Common myeloid progenitor, CD34-positive (primary cell): Measurements from ENCODE around the gene SRXN1.
A peak's percentile ranks its signal among the peaks of the same experiment; 100 is the strongest.

ENCODE experiments used
- CTCF ChIA-PET: fragments of 350-600 bp; sonication (Branson Sonifier 250); formaldehyde crosslinking; loops from one replicate; lab custom pipeline; 2021; ENCODE audit warnings: antibody characterized with exemption; lab: Charles Lee
- POLR2A ChIA-PET: fragments of 350-600 bp; sonication (Branson Sonifier 250); formaldehyde crosslinking; loops from one replicate; lab custom pipeline; 2021; ENCODE audit warnings: antibody characterized with exemption; lab: Charles Lee
- DNase-seq, 3 donors: peaks; one replicate each; pipeline versions ENCODE4 v3.0.0 to v3.0.0-alpha.2; 2013
- H3K27ac ChIP-seq, 2 experiments: 1 replicate in 1 of 2; 2 replicates in 1 of 2; pipeline ENCODE4 v1.7.0; 2013; ENCODE audit warnings: inconsistent platforms in 2 of 2, low read length in 2 of 2, mild to moderate bottlenecking in 2 of 2, low read depth in 1 of 2, moderate library complexity in 1 of 2; ENCODE audit not compliant: severe bottlenecking in 2 of 2, insufficient read depth in 1 of 2, poor library complexity in 1 of 2
- H3K27me3 ChIP-seq, 5 experiments: replicated peaks in 2 of 5; 1 replicate in 3 of 5; 2 replicates in 2 of 5; pipeline versions ENCODE4 v1.6.1 to v1.7.0; 2013; ENCODE audit warnings: low read length in 4 of 5, mild to moderate bottlenecking in 2 of 5, moderate library complexity in 2 of 5, inconsistent platforms in 1 of 5; ENCODE audit not compliant: insufficient read depth in 5 of 5, control insufficient read depth in 4 of 5
- H3K36me3 ChIP-seq, 4 experiments: 1 replicate in 2 of 4; 2 replicates in 2 of 4; pipeline versions ENCODE4 v1.6.1 to v1.7.0; 2013; ENCODE audit warnings: low read length in 3 of 4, control low read depth in 1 of 4, mild to moderate bottlenecking in 1 of 4; ENCODE audit not compliant: control insufficient read depth in 4 of 4, insufficient read depth in 4 of 4
- H3K4me1 ChIP-seq, 4 experiments: 1 replicate in 3 of 4; 2 replicates in 1 of 4; pipeline versions ENCODE4 v1.6.1 to v1.7.1; 2013; ENCODE audit warnings: low read length in 3 of 4, mild to moderate bottlenecking in 3 of 4, control low read depth in 1 of 4, inconsistent platforms in 1 of 4, moderate library complexity in 1 of 4; ENCODE audit not compliant: control insufficient read depth in 4 of 4, insufficient read depth in 4 of 4; ENCODE audit errors: control extremely low read depth in 1 of 4
- H3K4me3 ChIP-seq, 7 experiments: 1 replicate in 4 of 7; 2 replicates in 3 of 7; pipeline versions ENCODE4 v1.5.1 to v1.7.0; 2013; ENCODE audit warnings: mild to moderate bottlenecking in 7 of 7, low read length in 6 of 7, moderate library complexity in 6 of 7, inconsistent platforms in 2 of 7, low read depth in 2 of 7, control low read depth in 1 of 7; ENCODE audit not compliant: insufficient read depth in 4 of 7, control insufficient read depth in 1 of 7; ENCODE audit errors: extremely low read depth in 1 of 7
- H3K9me3 ChIP-seq, 5 experiments: 1 replicate in 4 of 5; 2 replicates in 1 of 5; pipeline versions ENCODE4 v1.6.1 to v1.7.1; 2013; ENCODE audit warnings: low read length in 4 of 5, mild to moderate bottlenecking in 2 of 5, inconsistent platforms in 1 of 5, low read depth in 1 of 5, moderate library complexity in 1 of 5; ENCODE audit not compliant: control insufficient read depth in 4 of 5, insufficient read depth in 2 of 5; ENCODE audit errors: control extremely low read depth in 1 of 5
- WGBS: methylation state at CpG from one replicate; pipeline ENCODE4 v1.1.5; 2013; ENCODE audit not compliant: insufficient coverage; 5-methylcytosine and 5-hydroxymethylcytosine counted together

Gene SRXN1

DNA sequence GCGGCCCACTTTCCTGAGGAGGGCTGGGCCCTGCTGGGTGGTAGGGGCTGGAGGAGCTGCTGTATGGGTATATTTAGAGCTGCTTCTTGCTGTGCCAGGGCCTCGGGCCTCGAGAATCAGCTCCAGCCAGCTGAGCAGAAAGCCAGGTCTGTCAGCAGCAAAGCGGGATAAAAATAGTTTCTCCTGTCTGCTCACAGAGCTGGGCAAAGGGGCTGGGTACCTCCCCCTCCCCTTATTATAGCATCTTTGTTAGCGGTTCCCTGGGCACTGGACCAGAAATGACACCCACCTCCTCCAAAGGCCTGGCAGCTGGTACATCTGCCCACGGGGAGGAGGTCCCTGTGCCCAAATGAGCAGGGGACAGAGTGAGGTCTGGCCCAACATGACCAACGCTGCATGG lies 16.6 kb upstream of the SRXN1 start:
- H3K27me3 ChIP-seq, result peaks cover 0 to 50% (median 16%) of the 10 kb centered on the region in 5 experiments
- peaks cover 0 to 26% (median 19%) of the 10 kb centered on the region in 4 experiments for H3K4me1 ChIP-seq
- WGBS, result 95% methylated on average over 5 of the region's 7 CpGs
- ChIA-PET POLR2A (interaction anchor here (0.6 kb wide), 1 partner anchor 58 kb away, joined by 6 read pairs; no protein-coding TSS in a partner anchor), CTCF (interaction anchor here (0.9 to 10.7 kb wide), 7 partner anchors 9 to 107 kb away, joined by 3 to 146 read pairs (median 4); partner anchors contain the start of gene SRXN1)
- H3K27ac ChIP-seq, result no peak overlapping the region
- H3K36me3 ChIP-seq, result no peaks in the 10 kb centered on the region
- no peak for DNase-seq
- H3K4me3 ChIP-seq, result no peak overlapping the region
- no peaks in the 10 kb centered on the region for H3K9me3 ChIP-seq

DNA sequence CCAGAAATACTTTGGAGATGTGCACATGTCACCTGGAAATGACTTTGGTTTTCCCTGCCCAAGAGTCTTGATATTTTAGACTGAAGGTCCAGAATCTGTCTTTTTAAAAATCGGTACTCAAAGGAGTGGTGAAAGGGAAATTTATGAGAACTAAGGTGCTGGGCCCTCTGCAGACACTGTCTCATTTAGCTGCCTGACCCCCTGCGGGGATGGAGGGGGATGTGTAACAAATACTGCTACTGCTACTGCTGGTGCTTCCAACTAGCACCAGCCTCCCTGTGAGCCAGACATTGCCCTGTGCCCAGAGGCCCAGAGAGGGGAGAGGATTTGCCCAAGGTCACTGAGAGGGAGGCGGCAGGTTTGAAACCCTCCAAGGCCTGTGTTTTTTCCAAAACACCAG lies 15.6 kb upstream of the SRXN1 start:
- Histone ChIP-seq H3K9me3 (no peaks in the 10 kb centered on the region), H3K4me3 (no peak overlapping the region), H3K36me3 (no peaks in the 10 kb centered on the region), H3K27me3 (peaks cover 0 to 49% (median 14%) of the 10 kb centered on the region in 5 experiments), H3K4me1 (peaks cover 0 to 26% (median 21%) of the 10 kb centered on the region in 4 experiments), H3K27ac (no peak overlapping the region)
- 93% methylated on average over 2 of the region's 3 CpGs for WGBS
- POLR2A ChIA-PET, result no interaction called here
- CTCF ChIA-PET, result interaction anchor here (0.9 to 10.7 kb wide), 11 partner anchors 8 to 106 kb away, joined by 3 to 146 read pairs (median 4); partner anchors contain the start of gene SRXN1
- no peak for DNase-seq

DNA sequence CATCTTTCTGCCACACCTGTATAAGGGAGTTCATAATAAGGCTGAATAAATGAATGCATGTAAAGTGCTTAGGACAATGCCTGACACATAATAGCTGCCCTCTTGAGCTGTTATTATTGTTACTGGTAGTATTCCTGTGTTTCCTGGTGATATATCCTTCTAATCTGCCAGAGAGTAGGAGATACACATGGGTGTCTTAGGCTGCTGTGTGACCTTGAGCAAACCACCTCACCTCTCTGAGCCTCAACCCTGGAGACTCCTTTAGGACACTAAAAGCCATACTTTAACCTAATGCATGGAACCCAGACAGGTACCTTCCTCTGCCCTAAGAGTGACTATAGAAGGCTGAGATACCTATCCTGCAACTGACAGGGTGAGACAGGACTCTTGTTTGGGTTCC lies 15.1 kb upstream of the SRXN1 start:
- CTCF ChIA-PET, result interaction anchor here (0.9 to 10.7 kb wide), 12 partner anchors 11 to 159 kb away, joined by 3 to 146 read pairs (median 5); partner anchors contain the start of gene SRXN1
- POLR2A ChIA-PET, result no interaction called here
- H3K27me3 ChIP-seq, result peaks cover 0 to 49% (median 14%) of the 10 kb centered on the region in 5 experiments

DNA sequence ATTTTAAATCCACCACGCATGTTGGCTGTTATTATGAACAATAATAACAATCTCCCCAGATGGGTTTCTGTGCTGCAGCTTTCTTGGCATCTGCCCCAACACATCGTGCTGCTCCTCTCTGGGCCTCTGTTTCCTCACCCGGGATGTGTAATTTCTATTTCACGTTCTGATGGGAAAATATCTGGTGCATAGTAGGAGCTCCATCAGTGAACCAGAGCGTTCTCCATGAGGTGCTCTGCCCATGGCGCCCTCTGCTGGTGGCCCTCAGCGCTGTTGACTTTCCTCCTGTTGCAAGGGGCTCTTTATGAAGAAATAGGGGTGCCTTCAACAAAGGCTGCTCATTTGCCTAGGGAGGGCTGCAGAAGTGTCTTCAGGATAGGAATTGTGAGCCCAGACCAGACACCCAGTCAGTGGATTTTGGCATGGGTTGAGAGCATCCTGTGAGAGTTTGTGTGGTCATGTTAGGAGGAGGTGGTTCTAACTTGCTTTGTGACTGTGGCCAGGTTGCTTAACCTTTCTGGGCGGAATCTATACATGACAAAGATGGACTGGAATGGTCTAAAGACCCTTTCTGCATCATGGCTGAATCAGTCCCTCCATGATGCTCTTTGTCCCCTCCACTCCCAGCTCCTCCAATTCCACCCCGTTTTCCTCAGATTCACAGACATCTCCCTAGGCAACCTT lies 14.5 kb upstream of the SRXN1 start:
- WGBS, result 38% methylated on average over 4 of the region's 9 CpGs
- Histone ChIP-seq H3K36me3 (no peaks in the 10 kb centered on the region), H3K4me1 (peaks cover 0 to 31% (median 26%) of the 10 kb centered on the region in 4 experiments), H3K27ac (no peak overlapping the region), H3K9me3 (no peaks in the 10 kb centered on the region), H3K4me3 (no peak overlapping the region), H3K27me3 (peaks cover 0 to 49% (median 14%) of the 10 kb centered on the region in 5 experiments)
- CTCF ChIA-PET, result interaction anchor here (0.7 to 10.7 kb wide), 19 partner anchors 12 to 1141 kb away, joined by 3 to 146 read pairs (median 4); partner anchors contain the start of genes CSNK2A1 and SRXN1
- peak; percentile 55 to 72 (median 64) for DNase-seq
- POLR2A ChIA-PET, result no interaction called here

More for the DNA sequence above, 15.1 kb upstream of the SRXN1 start:
- Histone ChIP-seq H3K4me1 (peaks cover 0 to 31% (median 25%) of the 10 kb centered on the region in 4 experiments), H3K27ac (no peak overlapping the region), H3K9me3 (no peaks in the 10 kb centered on the region), H3K4me3 (no peak overlapping the region), H3K36me3 (no peaks in the 10 kb centered on the region)
- no peak for DNase-seq

DNA sequence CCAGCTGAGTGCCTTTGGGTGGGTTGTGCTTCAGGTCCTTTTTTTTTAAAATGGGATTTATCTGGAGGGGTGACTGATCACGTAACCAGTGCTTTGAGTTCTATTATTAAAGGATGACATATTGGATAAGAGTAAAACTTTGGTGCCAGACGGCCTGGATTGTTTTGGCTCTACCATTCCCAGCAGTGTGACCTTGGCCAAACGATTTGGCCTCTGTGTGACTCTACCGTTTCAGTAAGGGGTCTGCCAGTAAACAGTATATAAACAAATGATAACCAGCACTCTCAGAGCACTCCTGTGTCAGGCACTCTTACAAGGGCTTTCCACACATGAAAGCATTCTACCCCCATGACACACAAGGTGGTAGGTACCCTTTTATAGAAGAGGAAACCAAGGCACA lies 13.9 kb upstream of the SRXN1 start:
- H3K36me3 ChIP-seq, result no peaks in the 10 kb centered on the region
- WGBS, result 88% methylated on average over 3 of the region's 4 CpGs
- H3K9me3 ChIP-seq, result no peaks in the 10 kb centered on the region
- peaks cover 0 to 32% (median 28%) of the 10 kb centered on the region in 4 experiments for H3K4me1 ChIP-seq
- no peak overlapping the region for H3K27ac ChIP-seq
- peaks cover 0 to 47% (median 18%) of the 10 kb centered on the region in 5 experiments for H3K27me3 ChIP-seq
- CTCF ChIA-PET, result interaction anchor here (0.7 to 10.7 kb wide), 22 partner anchors 8 to 1142 kb away, joined by 3 to 146 read pairs (median 4); partner anchors contain the start of genes CSNK2A1, SCRT2 and SRXN1
- POLR2A ChIA-PET, result no interaction called here
- H3K4me3 ChIP-seq, result no peak overlapping the region
- no peak for DNase-seq

DNA sequence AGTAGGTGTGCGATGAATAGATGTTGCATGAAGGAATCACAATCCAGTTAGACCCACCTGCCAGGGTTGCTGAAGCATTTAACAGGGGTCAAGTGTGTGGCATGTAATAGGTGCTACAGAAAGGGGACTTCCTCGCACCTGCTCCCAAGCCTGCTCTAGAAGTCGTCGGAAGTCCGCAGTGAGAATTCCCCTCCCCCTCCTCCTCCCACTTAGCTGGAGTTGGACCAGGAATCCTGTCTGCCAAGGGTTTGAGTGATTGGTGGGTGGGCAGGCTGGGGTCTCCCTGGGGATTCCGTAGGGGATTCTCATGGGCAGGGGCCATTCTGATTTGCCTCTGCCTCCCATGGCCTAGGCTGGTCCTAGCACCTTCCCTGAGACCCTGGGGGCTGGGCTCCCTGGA lies 12.3 kb upstream of the SRXN1 start:
- Histone ChIP-seq H3K36me3 (no peaks in the 10 kb centered on the region), H3K4me3 (no peak overlapping the region), H3K27me3 (peaks cover 0 to 43% (median 18%) of the 10 kb centered on the region in 5 experiments), H3K27ac (no peak overlapping the region), H3K4me1 (peaks cover 5 to 36% (median 34%) of the 10 kb centered on the region in 4 experiments), H3K9me3 (no peaks in the 10 kb centered on the region)
- ChIA-PET CTCF (interaction anchor here (0.8 to 10.7 kb wide), 7 partner anchors 9 to 103 kb away, joined by 3 to 146 read pairs (median 13); partner anchors contain the start of genes SCRT2 and SRXN1), POLR2A (no interaction called here)
- WGBS, result 92% methylated on average over 2 of the region's 6 CpGs
- DNase-seq, result no peak
